Ectodermal cell (in vitro differentiated cells): Measurements from ENCODE around the gene SNIP1.
"Not testable (repeated sequence)": the region's sequence is repeated elsewhere in the genome, so short reads cannot be mapped to it uniquely, and the experiment has no call there.

Experiments
- H3K27ac ChIP-seq: 2 replicates; pipeline ENCODE4 v1.7.0; 2013; ENCODE audit warnings: mild to moderate bottlenecking, low read depth, low read length; ENCODE audit not compliant: insufficient read depth, poor library complexity, severe bottlenecking
- H3K27me3 ChIP-seq: 2 replicates; pipeline ENCODE4 v1.7.0; 2013; ENCODE audit warnings: mild to moderate bottlenecking, low read length; ENCODE audit not compliant: insufficient read depth, control insufficient read depth, poor library complexity, severe bottlenecking
- H3K36me3 ChIP-seq: one replicate; pipeline ENCODE4 v1.7.0; 2013; ENCODE audit warnings: low read length; ENCODE audit not compliant: control insufficient read depth, insufficient read depth
- H3K4me1 ChIP-seq: one replicate; pipeline ENCODE4 v1.7.0; 2013; ENCODE audit warnings: low read length; ENCODE audit not compliant: control insufficient read depth, insufficient read depth
- H3K4me3 ChIP-seq: 2 replicates; pipeline ENCODE4 v1.7.0; 2013; ENCODE audit warnings: low read depth, low read length, control low read depth; ENCODE audit not compliant: insufficient read depth
- H3K9me3 ChIP-seq: 2 replicates; pipeline ENCODE4 v1.7.0; 2013; ENCODE audit warnings: mild to moderate bottlenecking, low read length, moderate library complexity; ENCODE audit not compliant: control insufficient read depth
- WGBS, 2 experiments: methylation state at CpG; one replicate each; pipeline ENCODE4 v1.1.7; 2013; ENCODE audit warnings: missing lambda C conversion rate in 2 of 2; 5-methylcytosine and 5-hydroxymethylcytosine counted together

The SNIP1 gene

GRCh38 chr1:37575692-37576091, 21.6 kb upstream of the SNIP1 start:
- H3K27me3 ChIP-seq, result no peaks in the 10 kb centered on the region
- WGBS, 2 experiments, result 93 to 95% methylated on average over 5 of the region's 5 CpGs
- peaks cover 66% of the 10 kb centered on the region for H3K36me3 ChIP-seq
- H3K9me3 ChIP-seq, result no peaks in the 10 kb centered on the region
- H3K4me3 ChIP-seq, result no peak overlapping the region
- H3K4me1 ChIP-seq, result no peaks in the 10 kb centered on the region
- H3K27ac ChIP-seq, result no peak overlapping the region

- Histone ChIP-seq H3K36me3 (peaks cover 63% of the 10 kb centered on the region), H3K27me3 (no peaks in the 10 kb centered on the region), H3K4me3 (no peak overlapping the region), H3K27ac (no peak overlapping the region), H3K9me3 (no peaks in the 10 kb centered on the region), H3K4me1 (no peaks in the 10 kb centered on the region)
- WGBS, 2 experiments, result 93 to 96% methylated on average over 7 of the region's 7 CpGs
Observed at GRCh38 chr1:37574834-37575480, 20.9 kb upstream of the SNIP1 start.

GRCh38 chr1:37570528-37571334, 16.6 kb upstream of the SNIP1 start:
- no peak overlapping the region for H3K27ac ChIP-seq
- H3K27me3 ChIP-seq, result no peaks in the 10 kb centered on the region
- no peaks in the 10 kb centered on the region for H3K4me1 ChIP-seq
- peaks cover 69% of the 10 kb centered on the region for H3K36me3 ChIP-seq
- 91 to 97% methylated on average over 3 of the region's 3 CpGs for WGBS, 2 experiments
- H3K9me3 ChIP-seq, result no peaks in the 10 kb centered on the region
- no peak overlapping the region for H3K4me3 ChIP-seq

GRCh38 chr1:37567023-37567422, 12.9 kb upstream of the SNIP1 start:
- WGBS, 2 experiments, result 94% methylated on average over 3 of the region's 3 CpGs
- Histone ChIP-seq H3K36me3 (peaks cover 42% of the 10 kb centered on the region), H3K27me3 (no peaks in the 10 kb centered on the region), H3K9me3 (no peaks in the 10 kb centered on the region), H3K4me1 (no peaks in the 10 kb centered on the region), H3K4me3 (no peak overlapping the region), H3K27ac (no peak overlapping the region)

- Histone ChIP-seq H3K27me3 (no peaks in the 10 kb centered on the region), H3K27ac (no peak overlapping the region), H3K36me3 (peaks cover 36% of the 10 kb centered on the region), H3K4me1 (no peaks in the 10 kb centered on the region), H3K9me3 (no peaks in the 10 kb centered on the region), H3K4me3 (no peak overlapping the region)
Observed at GRCh38 chr1:37564892-37565291, 10.8 kb upstream of the SNIP1 start.

- Histone ChIP-seq H3K27ac (no peak overlapping the region), H3K4me1 (no peaks in the 10 kb centered on the region), H3K9me3 (no peaks in the 10 kb centered on the region), H3K36me3 (peaks cover 19% of the 10 kb centered on the region), H3K4me3 (no peak overlapping the region), H3K27me3 (no peaks in the 10 kb centered on the region)
- WGBS, 2 experiments, result 90 to 94% methylated on average over 1 of the region's 1 CpG
Observed at GRCh38 chr1:37562984-37563383, 8.9 kb upstream of the SNIP1 start.

GRCh38 chr1:37561133-37562132, 7.3 kb upstream of the SNIP1 start:
- H3K36me3 ChIP-seq, result peaks cover 5% of the 10 kb centered on the region
- no peaks in the 10 kb centered on the region for H3K4me1 ChIP-seq
- H3K27ac ChIP-seq, result no peak overlapping the region
- no peaks in the 10 kb centered on the region for H3K9me3 ChIP-seq
- H3K27me3 ChIP-seq, result no peaks in the 10 kb centered on the region
- no peak overlapping the region for H3K4me3 ChIP-seq
- WGBS, 2 experiments, result 92 to 93% methylated on average over 21 of the region's 21 CpGs

- 89 to 90% methylated on average over 9 to 10 of the region's 10 CpGs for WGBS, 2 experiments
- Histone ChIP-seq H3K4me1 (no peaks in the 10 kb centered on the region), H3K9me3 (no peaks in the 10 kb centered on the region), H3K4me3 (no peak overlapping the region), H3K36me3 (peaks cover 2% of the 10 kb centered on the region), H3K27ac (no peak overlapping the region), H3K27me3 (no peaks in the 10 kb centered on the region)
Observed at GRCh38 chr1:37560401-37561132, 6.5 kb upstream of the SNIP1 start.

- not testable (repeated sequence) for H3K27ac ChIP-seq, H3K9me3 ChIP-seq, H3K27me3 ChIP-seq, H3K4me1 ChIP-seq, H3K36me3 ChIP-seq, H3K4me3 ChIP-seq
- 89 to 90% methylated on average over 12 of the region's 12 CpGs for WGBS, 2 experiments
Observed at GRCh38 chr1:37559957-37560379, 5.9 kb upstream of the SNIP1 start.
